Kidney (tissue), 14 donors: ENCODE data around the gene LMCD1. TPM values are rescaled to one million over a fixed set of nuclear protein-coding genes. Genes with fewer than 3 reads are reported as not detected.
A peak's percentile ranks its signal among the peaks of the same experiment; 100 is the strongest.

Source experiments
- DNase-seq, 5 donors: peaks; one replicate each; pipeline ENCODE4 v3.0.0-alpha.2; 2013 to 2020
- FAIRE-seq: peaks from 2 replicates; lab custom pipeline; 2012; peaks lifted over from hg19 to GRCh38; lab: Jason Lieb, UNC
- H3K27ac ChIP-seq, 2 donors: one replicate each; pipeline ENCODE4 v1.7.0; 2013; ENCODE audit warnings: low read depth in 2 of 2, low read length in 2 of 2, inconsistent platforms in 1 of 2
- H3K27me3 ChIP-seq: one replicate; pipeline ENCODE4 v1.7.1; 2013; ENCODE audit warnings: low read length, inconsistent platforms; ENCODE audit not compliant: control insufficient read depth, insufficient read depth
- H3K36me3 ChIP-seq, 3 donors: one replicate each; pipeline versions ENCODE4 v1.7.0 to v1.7.1; 2013; ENCODE audit warnings: low read length in 3 of 3, control low read depth in 1 of 3, inconsistent platforms in 1 of 3; ENCODE audit not compliant: insufficient read depth in 3 of 3, control insufficient read depth in 2 of 3
- H3K4me1 ChIP-seq, 3 donors: one replicate each; pipeline versions ENCODE4 v1.7.0 to v1.7.1; 2013; ENCODE audit warnings: low read length in 3 of 3, inconsistent platforms in 1 of 3, low read depth in 1 of 3; ENCODE audit not compliant: control insufficient read depth in 2 of 3, insufficient read depth in 2 of 3
- H3K4me3 ChIP-seq, 3 donors: one replicate each; pipeline versions ENCODE4 v1.7.0 to v1.8.1; 2013; ENCODE audit warnings: low read length in 3 of 3, control low read depth in 1 of 3, inconsistent platforms in 1 of 3
- H3K9ac ChIP-seq, 3 donors: one replicate each; pipeline versions ENCODE4 v1.7.0 to v1.7.1; 2013; ENCODE audit warnings: low read length in 3 of 3, control low read depth in 1 of 3, inconsistent platforms in 1 of 3
- H3K9me3 ChIP-seq, 3 donors: one replicate each; pipeline versions ENCODE4 v1.7.0 to v1.7.1; 2013; ENCODE audit warnings: low read length in 3 of 3, control low read depth in 1 of 3, inconsistent platforms in 1 of 3; ENCODE audit not compliant: control insufficient read depth in 2 of 3, insufficient read depth in 1 of 3
- CTCF ChIP-seq: IDR thresholded peaks from 3 replicates; pipeline ENCODE4 v1.5.1; 2012; ENCODE audit warnings: mild to moderate bottlenecking, moderate library complexity, borderline replicate concordance; ENCODE audit not compliant: insufficient read depth; ENCODE audit errors: extremely low read depth
- intact Hi-C: fragments of 100-400 bp; cut with DNase I; formaldehyde crosslinking; loops from one replicate; pipeline ENCODE4 v1.11.1; 2022
- polyA plus RNA-seq: library from polyadenylated mRNA; stranded (reverse); fragments of 350-450 nt; fragmentation: Illumina TruSeq; extraction: RNeasy Lipid Tissue Mini Kit (QIAGEN cat#74804); gene quantifications from one replicate; pipeline ENCODE4 v1.2.3, GENCODE V29; 2014; ENCODE audit warnings: low read depth, low replicate concordance; ENCODE audit not compliant: insufficient read depth
- total RNA-seq: library from RNA; stranded (reverse); fragmentation: NEBNext Ultra II Directional; extraction: Animal tissue kit (Norgen Biotek cat#: 25700); gene quantifications from one replicate; pipeline ENCODE4 v1.2.1, GENCODE V29; 2021
- donor health status: control.
- donor health status: control.
- donor health status: control.
- donor health status: control.
- donor health status: control.
- donor health status: DM: yes; HTN: yes; CAD: no.
- donor health status: Normal renal cell carcinoma (clear cell type).

The LMCD1 gene
- total and polyA plus RNA-seq, 2 donors from 2014 or later = 24.3 to 65.4 TPM

GRCh38 chr3:8621141-8621540 is 119.5 kb downstream of the LMCD1 start:
- intact Hi-C loops = no loop called here
- H3K27ac ChIP-seq = no peak overlapping the region
- H3K4me3 ChIP-seq = no peak overlapping the region
- no peak overlapping the region for H3K9ac ChIP-seq
- peaks cover 0 to 5% (median 0%) of the 10 kb centered on the region in 3 donors for H3K9me3 ChIP-seq
- TF ChIP-seq CTCF = no peak
- H3K4me1 ChIP-seq = peaks cover 0 to 9% (median 6%) of the 10 kb centered on the region in 3 donors
- DNase-seq = peak in 1 of 5 donors; percentile 46
- H3K27me3 ChIP-seq = no peaks in the 10 kb centered on the region
- FAIRE-seq = no peak
- H3K36me3 ChIP-seq = no peaks in the 10 kb centered on the region

GRCh38 chr3:8621872-8622271 is 120.2 kb downstream of the LMCD1 start:
- no peak overlapping the region for H3K27ac ChIP-seq
- H3K4me1 ChIP-seq = peaks cover 0 to 9% (median 6%) of the 10 kb centered on the region in 3 donors
- H3K36me3 ChIP-seq = no peaks in the 10 kb centered on the region
- peaks cover 0 to 5% (median 0%) of the 10 kb centered on the region in 3 donors for H3K9me3 ChIP-seq
- H3K4me3 ChIP-seq = no peak overlapping the region
- TF ChIP-seq CTCF = no peak
- H3K9ac ChIP-seq = no peak overlapping the region
- intact Hi-C loops = no loop called here
- no peaks in the 10 kb centered on the region for H3K27me3 ChIP-seq
- no peak for DNase-seq
- no peak for FAIRE-seq

- Histone ChIP-seq H3K27ac (no peak overlapping the region), H3K27me3 (no peaks in the 10 kb centered on the region), H3K4me3 (peak overlapping the region in 2 of 3 donors; percentile 3 to 54), H3K9me3 (peaks cover 0 to 5% (median 0%) of the 10 kb centered on the region in 3 donors), H3K4me1 (peaks cover 0 to 9% (median 6%) of the 10 kb centered on the region in 3 donors), H3K36me3 (no peaks in the 10 kb centered on the region), H3K9ac (peak overlapping the region in 1 of 3 donors; percentile 61)
- peak; percentile 93 for TF ChIP-seq CTCF
- DNase-seq (peak; percentile 85 to 92 (median 88)), FAIRE-seq (no peak)
- intact Hi-C loops = no loop called here
These were observed 121.5 kb downstream of the LMCD1 start for GRCh38 chr3:8622873-8623691.
